ENCODE measurements around the gene NCOA7. TPM values are rescaled to one million over a fixed set of nuclear protein-coding genes. Genes with fewer than 3 reads are reported as not detected.
"Not testable (repeated sequence)": the region's sequence is repeated elsewhere in the genome, so short reads cannot be mapped to it uniquely, and the experiment has no call there.

The NCOA7 gene
- total and polyA plus RNA-seq, 9 of the 15 experiments (the other 6 are each of a cell fraction or from before 2014, with no cell fraction given): 5.8 to 14.6 (median 9.3) TPM

- H3K4me3 ChIP-seq; H3K79me2 ChIP-seq (ENCODE audit: control insufficient read depth, insufficient read depth, low read length); H3K27ac ChIP-seq (ENCODE audit: extremely low read depth, low read depth, low read length); H3K9me1 ChIP-seq (ENCODE audit: control insufficient read depth, insufficient read depth, low read length); H4K20me1 ChIP-seq (replicated peaks; ENCODE audit: control insufficient read depth, insufficient read depth, low read length); FAIRE-seq; H3K4me2 ChIP-seq (ENCODE audit: insufficient read depth, low read length); H3K9me3 ChIP-seq (replicated peaks; ENCODE audit: control insufficient read depth, insufficient read depth, low read depth, low read length); ATAC-seq; intact Hi-C loops (cut with micrococcal nuclease); BruUV-seq (replicated peaks); DNase-seq (ENCODE audit: extremely low read depth in 1 of 4, low spot score in 3 of 4); H3K36me3 ChIP-seq (ENCODE audit: control insufficient read depth, insufficient read depth, low read length); H3K9ac ChIP-seq (ENCODE audit: insufficient read depth in 1 of 2, low read depth in 2 of 2, low read length in 2 of 2); H3K27me3 ChIP-seq (ENCODE audit: control insufficient read depth in 2 of 2, insufficient read depth in 2 of 2, low read length in 2 of 2); CTCF ChIA-PET (ENCODE audit: low intra/inter-chr PET ratio); in situ Hi-C loops (cut with MboI): not testable (repeated sequence)
- 62% methylated on average over 6 of the region's 6 CpGs for WGBS (ENCODE audit: insufficient coverage, low coverage, missing lambda C conversion rate)
- H2AFZ ChIP-seq (ENCODE audit: low read depth, low read length): peak overlapping the region; percentile 63
- peaks cover 28 to 63% of the 10 kb centered on the region in 2 experiments for H3K4me1 ChIP-seq (replicated peaks in 1 of 2; ENCODE audit: control insufficient read depth in 2 of 2, insufficient read depth in 2 of 2, low read length in 2 of 2)
- POLR2A ChIA-PET: interaction anchor here (0.6 to 0.7 kb wide), 2 partner anchors 160 to 170 kb away, joined by 3 read pairs; partner anchors contain the start of gene NCOA7
- 0 out of 2 replicates have a peak, but pooled peaks have one; percentile 19 for TF ChIP-seq CHAMP1 (IDR thresholded peaks at IDR 0.05)
- TF ChIP-seq TRIM24 (IDR thresholded peaks at IDR 0.05): peak in 1 of 2 experiments; percentile 38; a peak in 2 of 4 replicates
- peak; percentile 67; the same call in 1 of the 2 replicates for TF ChIP-seq ZNF766 (CRISPR knock-in tag; conservative IDR thresholded peaks at IDR 0.05)
- TF ChIP-seq ZFP36 (IDR thresholded peaks at IDR 0.05; ENCODE audit: low read depth, low read length, partially characterized antibody): peak; percentile 75
Measured at GRCh38 chr6:125950716-125951115, 160.0 kb downstream of the NCOA7 start.
